HG03469 (cell line): Measurements from ENCODE around the gene PIK3C2B.
"Not testable (repeated sequence)": the region's sequence is repeated elsewhere in the genome, so short reads cannot be mapped to it uniquely, and the experiment has no call there.

Experiments used
- ATAC-seq: cut with Tn5 transposase; IDR thresholded peaks from one replicate; pipeline ENCODE4 v1.9.1; 2021; ENCODE audit warnings: mild to moderate bottlenecking, moderate library complexity, moderate number of reproducible peaks; ENCODE audit not compliant: unreplicated experiment

PIK3C2B gene

DNA sequence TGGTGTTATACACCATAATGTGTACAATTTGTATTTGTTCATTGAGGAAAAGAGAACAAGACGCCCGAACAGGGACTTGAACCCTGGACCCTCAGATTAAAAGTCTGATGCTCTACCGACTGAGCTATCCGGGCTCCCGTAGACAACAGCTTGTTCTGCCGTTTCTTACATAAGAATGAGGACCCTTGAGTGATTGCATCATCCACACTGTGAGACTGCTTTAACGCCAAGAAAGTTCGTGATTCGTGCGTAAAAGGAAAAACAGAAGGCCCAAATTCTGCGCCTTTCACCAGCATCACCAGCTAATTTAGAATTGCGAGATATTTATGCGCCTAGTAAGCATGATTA lies 12.3 kb upstream of the PIK3C2B start:
- ATAC-seq = peak; percentile 25

DNA sequence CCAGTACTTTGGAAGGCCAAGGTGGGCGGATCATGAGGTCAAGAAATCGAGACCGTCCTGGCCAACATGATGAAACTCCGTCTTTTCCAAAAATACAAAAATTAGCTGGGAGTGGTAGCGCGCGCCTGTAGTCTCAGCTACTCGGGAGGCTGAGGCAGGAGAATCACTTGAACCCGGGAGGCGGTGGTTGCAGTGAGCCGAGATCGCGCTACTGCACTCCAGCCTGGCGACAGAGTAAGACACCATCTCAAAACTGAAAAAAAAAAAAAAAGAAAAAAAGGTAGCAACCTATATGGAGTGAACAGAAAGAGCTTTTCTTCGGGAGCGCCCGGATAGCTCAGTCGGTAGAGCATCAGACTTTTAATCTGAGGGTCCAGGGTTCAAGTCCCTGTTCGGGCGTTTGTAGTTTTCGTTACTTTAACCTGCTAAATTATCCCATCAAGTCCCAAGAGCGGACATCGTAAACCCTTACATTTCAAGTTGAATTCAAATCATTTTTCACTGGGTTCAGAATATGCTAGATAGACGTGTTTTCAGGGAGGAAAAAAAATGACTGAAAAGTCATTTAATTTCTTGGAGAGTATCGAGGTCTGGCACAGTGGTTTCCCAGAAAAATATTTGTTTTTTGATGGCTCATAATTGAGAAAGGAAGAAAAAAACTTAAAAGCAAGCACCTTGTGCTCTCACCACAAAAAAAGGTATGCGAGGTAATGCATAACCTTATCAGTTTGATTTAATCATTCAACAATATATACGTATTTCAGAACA lies 11.8 kb upstream of the PIK3C2B start:
- peak; percentile 46 for ATAC-seq

DNA sequence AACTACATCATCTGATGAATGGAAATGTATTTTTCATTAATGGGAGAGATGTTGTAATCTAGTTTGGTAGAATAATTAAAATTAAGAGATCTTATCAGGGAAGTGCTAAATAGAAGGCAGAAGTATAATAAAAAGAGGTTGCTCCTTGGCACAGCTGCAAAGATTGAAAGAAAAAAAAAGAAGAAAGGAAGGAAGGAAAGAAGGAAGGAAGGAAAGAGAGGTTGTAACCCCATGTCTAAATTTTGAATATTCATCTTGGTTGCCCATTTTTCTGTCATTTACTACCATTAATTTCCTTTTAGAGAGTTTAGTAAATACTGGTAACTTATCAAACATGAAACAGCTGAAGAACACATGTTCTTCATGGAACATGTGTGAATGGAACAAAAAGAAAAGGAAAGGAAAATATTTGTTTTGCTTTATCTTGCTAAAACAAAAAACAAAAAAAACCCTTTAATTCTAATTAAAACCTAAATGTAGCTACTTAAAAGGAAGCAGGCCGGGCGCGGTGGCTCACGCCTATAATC lies 11.1 kb upstream of the PIK3C2B start:
- no peak for ATAC-seq

DNA sequence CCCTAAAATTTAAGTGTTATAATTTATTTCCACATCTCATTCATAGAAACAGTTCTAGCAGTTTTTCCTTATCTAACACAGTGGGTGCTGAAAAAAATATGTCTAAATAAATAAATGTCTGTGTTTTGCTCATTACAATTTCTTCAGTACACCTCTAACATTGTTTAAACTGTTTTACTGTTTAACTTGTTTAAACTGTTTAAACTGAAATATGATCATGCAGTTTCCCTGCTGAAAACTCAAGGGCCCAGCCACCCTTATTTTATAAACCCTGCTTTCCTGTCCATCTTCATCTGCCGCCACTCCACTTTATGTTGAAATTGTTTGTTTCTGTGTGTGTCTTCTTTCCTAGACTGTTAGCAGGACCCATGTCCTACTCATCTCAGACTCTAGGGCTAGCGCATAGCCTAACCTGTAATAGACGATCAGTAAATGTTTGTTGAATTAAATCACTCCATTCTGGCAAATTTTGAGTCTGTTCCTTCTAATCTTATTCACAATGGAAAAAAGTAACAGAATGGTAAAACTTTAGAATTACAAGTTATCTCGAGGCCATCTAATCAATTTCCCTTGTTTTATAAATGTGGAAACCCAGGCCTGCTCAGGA lies 9.4 kb upstream of the PIK3C2B start:
- ATAC-seq = no peak

DNA sequence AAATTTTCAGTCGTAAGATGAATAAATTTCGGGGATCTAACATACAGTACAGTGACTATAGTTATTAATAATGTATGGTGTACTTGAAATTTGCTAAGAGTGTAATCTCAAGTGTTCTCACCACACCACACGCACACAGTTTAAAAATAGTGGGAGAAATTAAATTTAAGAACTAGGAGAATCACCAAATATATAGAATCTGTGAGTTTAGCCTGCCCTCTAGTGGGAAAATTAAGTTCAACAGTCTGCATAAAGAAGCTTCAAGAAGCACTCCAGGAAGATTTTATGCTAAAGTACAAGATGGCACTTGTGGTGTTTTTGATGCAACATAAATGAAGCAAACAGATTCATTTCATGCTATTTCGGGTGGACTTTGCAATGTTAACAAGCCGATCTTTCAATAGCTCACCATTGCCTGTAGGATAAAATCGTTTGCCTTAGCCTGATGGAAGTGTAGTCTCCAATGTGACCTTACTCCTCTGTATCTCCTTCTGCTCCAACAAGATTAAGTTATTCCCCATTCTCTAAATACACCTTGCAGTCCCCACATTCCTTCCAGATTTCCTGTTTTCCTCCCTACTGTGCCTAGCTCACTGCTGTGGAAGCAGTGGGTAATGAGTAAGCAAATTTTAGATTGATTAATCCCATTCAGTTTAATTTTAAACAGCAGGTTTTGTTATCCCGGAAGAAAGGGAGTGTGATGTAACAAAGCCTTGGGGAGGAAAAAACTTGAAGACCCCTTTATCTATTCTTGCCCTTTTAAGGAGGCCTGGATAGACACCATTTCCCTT lies 8.7 kb upstream of the PIK3C2B start:
- ATAC-seq = no peak

DNA sequence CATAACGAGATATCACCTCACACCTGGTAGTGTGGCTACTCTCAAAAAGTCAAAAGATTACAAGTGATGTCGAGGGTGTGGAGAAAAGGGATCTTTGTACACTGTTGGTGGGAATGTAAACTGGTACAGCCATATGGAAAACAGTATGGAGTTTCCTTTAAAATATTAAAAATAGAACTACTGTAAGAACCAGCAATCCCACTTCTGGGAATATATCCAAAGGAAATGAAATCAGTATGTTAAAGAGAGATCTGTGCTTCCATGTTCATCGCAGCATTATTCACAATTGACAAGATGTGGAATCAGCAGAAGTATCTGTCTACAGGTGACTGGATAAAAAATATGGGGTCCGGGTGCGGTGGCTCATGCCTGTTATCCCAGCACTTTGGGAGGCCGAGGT lies 7.6 kb upstream of the PIK3C2B start:
- ATAC-seq = no peak

DNA sequence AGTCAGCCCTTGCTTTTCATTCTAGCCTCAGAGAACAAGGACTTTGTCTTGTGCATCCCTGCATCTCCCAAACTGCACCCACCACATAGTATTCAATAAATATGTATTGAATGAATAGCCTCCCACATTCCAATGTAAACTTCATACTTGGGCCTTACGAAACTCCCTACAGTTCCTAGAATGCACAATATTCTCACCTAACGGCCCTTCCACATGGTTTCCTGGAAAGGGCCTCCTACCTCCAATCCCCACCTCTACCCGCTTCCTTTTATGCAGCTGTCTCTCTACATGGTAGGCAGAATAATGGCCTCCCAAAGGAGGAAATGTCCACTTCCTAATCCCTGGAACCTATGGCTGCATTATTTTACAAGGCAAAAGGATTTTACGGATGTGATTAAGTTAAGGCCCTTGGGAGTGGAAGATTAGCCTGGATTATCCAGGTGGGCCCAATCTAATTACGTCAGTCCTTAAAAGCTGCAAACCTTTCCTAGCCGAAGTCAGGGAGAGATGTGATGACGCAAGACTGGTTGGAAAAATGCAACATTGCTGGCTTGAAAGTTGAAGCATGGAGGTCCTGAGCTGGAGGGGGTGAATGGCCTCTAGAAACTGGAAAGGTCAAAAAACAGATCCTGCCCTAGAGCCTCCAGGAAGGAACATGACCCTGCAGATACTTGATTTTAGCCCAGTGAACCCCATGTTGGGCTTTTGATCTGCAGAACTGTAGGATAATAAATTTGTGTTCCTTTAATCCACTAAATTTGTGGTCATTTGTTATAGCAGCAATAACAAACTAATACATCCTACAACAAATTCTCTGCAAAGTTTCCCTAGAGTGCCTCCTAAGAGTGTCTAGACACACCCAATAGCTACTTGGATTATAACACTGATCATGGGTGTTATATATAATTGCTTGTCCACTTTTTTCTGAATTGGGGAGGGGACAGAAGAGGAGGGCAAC lies 5.2 kb upstream of the PIK3C2B start:
- no peak for ATAC-seq

DNA sequence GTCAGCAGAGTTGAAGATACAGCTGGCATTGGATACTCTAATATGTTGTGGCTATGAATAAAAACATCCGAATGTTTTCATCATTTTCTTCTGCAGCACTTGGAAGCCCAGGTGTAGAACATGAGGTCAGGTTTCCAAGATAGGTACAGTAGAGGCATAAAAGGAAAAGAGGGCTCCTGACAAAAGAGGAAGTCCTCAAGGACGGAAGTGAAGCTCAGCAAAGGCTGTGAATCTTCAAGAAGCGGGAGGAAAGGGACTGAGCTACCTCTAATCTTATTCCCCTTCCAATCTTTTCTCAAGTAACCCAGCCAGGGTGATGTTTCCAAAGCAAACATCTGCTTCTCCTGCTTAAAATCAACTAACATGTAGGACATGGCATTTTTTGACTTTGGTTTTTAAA lies 4.4 kb upstream of the PIK3C2B start:
- ATAC-seq = no peak

DNA sequence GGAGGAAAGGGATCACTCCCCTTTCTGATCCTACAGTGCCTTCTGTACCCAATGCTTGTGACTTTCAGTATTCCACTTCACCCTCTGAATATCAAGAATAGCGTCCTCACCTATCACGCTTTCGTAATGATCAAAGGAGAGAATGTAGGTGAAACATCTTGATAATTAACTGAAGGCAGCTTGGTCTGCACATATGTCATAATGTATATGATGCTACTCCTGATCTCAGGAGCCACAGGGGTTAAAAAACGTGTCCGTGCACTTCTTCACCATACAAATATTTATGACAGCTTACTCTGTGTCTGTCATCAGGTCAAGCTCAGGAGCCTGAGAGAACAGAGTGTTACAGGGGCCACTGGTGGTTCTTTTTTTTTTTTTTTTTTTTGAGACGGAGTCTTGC lies 1.2 kb upstream of the PIK3C2B start:
- ATAC-seq = no peak

DNA sequence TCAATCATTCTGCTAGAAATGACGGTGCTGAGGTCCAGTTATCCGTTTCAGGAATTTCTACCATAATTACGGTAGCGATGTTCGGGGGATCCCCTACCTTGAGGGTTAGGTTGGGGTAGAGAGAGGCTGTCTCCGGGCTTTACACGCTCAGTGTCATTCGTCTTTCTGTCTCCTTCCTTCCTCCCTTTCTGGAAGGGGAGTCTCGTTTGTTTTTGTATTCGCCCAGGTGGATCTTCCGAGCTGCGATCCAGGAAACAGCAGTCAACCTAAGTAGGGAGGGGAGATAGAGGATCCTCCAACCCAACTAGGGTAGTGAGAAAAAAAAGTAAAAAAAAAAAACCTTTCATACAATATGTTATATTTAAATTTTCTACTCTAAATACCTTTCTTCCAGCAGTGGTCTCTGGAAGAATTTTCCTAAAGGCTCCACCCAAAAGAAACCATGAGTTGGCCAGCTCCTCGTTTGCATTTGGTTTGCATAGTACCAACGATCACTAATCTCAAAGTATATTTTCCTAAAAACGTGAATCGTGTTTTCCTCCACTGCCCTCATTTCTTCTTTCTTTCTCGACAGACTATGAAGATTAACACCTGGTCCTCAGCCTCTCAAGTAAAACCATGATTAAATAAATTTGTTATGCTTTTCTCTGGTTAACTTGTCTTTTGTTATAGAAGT lies 611 bp upstream of the PIK3C2B start:
- ATAC-seq = no peak

DNA sequence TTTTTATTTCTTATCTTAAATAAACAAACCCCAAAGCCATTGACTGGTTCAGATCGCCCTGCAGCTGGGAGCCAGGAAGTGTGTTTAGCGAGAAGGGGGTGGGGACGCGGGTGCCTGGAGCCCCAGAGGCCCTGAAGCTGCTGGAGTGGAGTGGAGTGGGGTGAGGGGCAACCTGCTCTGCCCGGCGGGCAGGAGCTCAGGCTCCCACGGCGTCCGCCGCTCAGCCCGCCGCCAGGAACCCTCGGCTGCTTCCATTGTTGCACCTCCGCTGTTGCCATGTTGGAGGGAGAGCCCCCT lies 673 bp downstream of the PIK3C2B start:
- peak; percentile 11 for ATAC-seq

DNA sequence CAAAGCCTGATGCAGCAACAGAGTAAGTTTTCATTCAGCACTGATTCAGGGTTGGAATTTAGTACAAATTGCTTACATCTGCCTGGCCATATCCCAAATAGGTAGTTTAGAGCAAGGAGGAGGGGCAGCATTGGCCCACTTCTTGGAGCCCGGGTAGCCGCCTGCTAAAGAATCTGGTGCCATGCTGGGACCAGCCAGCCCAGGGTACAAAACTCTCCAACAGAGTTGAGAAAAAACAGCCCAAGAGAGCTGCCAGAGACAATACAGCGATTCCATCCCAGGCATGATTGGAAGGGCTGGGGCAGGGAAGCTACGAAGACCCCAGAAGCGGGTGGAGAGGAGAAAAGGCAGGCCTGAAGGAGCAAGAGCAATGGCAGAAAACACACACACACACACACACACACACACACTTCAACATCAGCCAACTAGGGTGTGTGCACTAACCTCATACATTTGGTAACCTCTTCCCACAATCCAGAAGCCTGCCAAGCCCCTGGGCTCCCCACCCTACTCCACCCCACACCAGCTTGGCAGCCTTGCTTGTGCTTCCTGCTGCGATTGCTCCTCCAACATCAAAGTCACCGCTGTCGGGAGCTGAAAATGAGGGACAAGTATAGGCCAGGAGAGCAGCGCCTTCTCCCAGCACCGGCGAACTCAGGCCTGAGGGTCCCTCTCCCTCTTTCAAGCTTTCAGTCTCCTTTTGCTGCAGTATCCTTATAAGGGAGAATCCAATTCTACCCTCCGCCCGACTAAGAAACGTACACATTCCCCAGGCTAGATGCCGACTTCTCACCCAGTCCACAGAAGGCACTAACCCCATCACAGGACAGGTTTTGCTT lies 1.2 kb downstream of the PIK3C2B start:
- no peak for ATAC-seq

DNA sequence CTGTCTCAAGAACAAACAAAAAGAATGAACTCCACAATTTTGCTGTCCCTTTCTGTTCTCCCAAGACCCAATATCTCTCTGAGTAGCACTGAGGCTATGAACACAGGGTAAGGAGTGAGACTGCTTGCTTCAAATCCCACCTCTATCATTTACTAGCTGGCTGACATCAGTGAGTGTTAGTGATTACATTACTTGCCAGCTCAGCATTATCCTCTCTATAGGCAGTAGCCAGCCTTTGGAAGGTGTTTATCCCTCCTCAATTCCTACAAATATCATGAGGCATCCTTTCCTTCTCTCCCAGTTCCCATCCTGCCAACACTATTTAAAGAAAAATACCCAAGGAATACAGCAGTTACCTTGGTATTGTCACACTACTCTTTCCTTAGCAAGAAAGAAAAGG lies 3.0 kb downstream of the PIK3C2B start:
- no peak for ATAC-seq

DNA sequence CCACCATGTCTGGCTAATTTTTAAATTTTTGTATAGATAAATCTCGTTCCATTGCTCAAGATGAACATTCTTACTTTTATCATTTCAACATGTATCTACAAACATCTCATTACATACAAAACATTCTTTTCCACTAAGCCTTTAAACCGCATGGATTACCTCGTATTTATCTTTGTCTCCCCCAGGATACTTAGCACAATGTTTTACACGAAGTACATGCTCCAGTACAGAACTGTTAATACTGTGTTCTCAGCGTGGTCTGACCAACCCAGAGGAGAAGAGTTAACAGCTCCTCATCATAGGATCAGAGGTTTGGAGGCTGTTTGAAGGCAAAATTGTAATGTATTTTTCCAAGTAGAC lies 7.4 kb downstream of the PIK3C2B start:
- ATAC-seq = no peak

DNA sequence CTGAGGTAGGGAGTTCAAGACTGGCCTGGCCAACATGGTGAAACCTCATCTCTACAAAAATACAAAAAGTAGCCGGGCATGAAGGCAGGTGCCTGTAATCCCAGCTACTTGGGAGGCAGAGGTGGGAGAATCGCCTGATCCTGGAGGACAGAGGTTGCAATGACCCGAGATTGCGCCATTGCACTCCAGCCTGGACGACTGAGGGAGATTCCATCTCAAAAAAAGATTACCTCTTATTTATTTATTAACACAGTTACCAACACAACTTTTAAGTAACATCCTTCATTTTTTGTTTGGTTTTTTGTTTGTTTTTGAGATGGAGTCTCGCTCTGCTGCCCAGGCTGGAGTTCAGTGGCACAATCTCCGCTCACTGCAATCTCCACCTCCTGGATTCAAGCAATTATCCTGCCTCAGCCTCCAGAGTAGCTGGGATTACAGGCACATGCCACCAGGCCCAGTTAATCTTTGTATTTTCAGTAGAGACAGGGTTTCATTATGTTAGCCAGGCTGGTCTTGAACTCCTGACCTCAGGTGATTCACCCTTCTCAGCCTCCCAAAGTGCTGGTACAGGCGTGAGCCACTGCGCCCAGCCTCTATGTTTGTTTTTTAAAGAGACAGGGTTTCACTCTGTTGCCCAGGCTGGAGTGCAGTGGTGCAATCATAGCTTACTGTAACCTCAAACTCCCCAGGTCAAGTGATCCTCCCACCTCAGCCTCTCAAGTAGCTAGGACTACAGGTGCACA lies 7.9 kb downstream of the PIK3C2B start:
- ATAC-seq = not testable (repeated sequence)

DNA sequence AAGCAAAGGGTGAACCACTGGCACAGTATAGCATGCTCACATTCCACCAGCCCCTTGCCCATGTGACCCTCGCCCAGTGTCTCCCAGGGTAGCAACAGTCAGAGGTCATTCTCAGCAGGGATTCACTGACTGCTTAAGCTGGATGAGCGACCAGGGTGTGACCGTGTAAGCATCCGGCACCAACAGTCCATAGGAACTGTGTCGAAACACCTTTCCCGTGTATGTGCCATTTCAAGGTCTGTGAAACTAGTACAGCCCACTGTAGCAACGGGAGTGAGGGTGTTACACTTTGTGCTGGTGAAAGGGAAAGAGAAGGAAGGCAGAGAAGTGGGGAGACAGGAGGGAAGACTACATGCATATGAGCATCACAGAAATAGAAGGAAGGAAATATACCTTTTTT lies 10.8 kb downstream of the PIK3C2B start:
- ATAC-seq = no peak

DNA sequence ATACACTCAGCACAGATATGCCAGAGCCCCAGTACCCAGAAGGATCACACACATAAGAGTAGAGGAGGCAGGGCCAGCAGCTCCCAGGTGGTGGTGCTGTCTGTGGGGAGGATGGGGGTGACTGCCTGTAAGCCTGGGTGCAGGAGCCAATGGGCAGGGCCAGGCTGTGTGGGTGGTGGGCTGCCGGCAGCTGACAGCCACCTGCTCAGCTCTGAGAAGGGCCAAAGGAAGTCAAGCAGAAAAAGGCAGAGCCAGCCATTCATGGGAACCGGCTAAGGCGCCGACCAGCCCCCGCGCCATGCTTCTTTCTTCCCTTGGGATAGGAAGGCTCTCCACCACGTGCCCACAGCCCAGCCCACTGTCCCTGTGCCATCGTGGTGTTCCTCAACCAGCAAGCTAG lies 14.1 kb downstream of the PIK3C2B start:
- peak; percentile 39 for ATAC-seq

DNA sequence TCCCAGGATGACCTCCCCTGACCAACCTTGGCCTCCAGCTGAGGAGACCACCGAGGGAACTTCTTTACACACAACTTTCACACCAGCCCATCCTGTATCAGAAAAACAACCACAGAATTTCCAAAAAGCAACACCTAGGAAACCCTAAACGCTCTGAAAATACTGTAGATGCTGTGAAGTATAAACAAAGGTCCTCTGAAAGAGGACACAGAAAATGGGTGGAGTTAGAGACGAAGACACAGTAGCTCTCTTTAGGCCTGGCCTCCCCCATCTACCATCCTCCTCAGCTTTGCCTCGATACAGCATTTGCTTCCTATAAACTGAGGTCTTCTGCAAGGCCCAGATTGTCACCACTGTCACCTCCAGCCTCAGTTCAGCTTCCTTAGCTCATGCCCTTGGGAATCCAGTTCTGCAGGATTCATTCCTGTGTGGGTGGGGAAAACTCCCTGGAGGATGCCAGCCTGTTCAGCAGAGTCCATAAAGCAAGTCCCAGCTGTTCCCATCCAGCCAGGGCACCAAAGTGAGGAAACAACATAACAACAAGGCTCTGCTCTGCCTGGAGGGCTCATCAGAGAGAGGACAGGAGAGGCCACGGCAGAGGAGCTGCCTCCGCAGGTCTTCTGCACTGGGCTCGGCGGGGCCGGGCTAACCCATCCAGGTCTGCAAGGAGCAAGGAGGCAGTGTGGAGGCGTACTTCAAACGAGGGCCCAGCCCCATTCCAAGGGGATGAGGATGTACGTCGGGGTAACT lies 15.0 kb downstream of the PIK3C2B start:
- ATAC-seq = no peak
